DMS79 (cell line): Measurements from ENCODE around the gene BNIP3.
"Not testable (repeated sequence)": the region's sequence is repeated elsewhere in the genome, so short reads cannot be mapped to it uniquely, and the experiment has no call there.

Experiments
- DNase-seq: peaks from one replicate; lab custom pipeline; 2025; lab: John Stamatoyannopoulos, UW

Gene BNIP3

DNA sequence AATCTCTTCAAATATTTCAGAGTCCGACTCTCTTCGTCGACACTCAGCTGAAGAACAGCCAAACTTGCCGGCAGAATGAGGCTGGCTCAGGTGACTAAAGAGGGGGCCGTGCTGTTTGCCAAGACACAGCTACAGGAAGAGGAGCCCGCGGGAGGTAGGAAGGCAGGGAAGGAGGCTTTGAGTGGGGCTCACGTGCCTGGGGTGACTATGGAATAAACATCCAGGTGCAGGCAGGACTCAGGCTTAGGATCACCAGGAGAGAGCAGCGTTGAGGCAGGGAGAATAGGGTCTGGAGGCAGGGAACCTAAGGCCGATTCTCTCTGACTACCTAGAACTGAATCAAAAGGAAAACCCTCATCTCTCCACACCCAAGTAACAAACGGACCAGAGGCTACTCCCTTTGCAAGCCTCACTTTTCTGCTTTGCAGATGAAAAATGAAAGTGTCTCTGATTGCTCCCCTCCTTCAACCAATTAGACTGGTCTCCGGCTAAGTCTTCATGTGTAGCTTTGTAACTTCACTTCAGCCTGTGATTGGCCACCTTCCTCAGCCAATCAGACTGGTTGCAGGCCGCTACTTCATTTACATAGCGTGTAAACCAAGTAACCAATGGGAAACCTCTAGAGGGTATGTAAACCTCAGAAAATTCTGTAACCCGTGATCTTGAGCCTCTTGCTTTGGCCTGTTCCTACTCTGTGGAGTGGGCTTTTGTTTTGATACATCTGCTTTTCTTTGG is 19.7 kb upstream of the BNIP3 start:
- DNase-seq: peak; percentile 56

DNA sequence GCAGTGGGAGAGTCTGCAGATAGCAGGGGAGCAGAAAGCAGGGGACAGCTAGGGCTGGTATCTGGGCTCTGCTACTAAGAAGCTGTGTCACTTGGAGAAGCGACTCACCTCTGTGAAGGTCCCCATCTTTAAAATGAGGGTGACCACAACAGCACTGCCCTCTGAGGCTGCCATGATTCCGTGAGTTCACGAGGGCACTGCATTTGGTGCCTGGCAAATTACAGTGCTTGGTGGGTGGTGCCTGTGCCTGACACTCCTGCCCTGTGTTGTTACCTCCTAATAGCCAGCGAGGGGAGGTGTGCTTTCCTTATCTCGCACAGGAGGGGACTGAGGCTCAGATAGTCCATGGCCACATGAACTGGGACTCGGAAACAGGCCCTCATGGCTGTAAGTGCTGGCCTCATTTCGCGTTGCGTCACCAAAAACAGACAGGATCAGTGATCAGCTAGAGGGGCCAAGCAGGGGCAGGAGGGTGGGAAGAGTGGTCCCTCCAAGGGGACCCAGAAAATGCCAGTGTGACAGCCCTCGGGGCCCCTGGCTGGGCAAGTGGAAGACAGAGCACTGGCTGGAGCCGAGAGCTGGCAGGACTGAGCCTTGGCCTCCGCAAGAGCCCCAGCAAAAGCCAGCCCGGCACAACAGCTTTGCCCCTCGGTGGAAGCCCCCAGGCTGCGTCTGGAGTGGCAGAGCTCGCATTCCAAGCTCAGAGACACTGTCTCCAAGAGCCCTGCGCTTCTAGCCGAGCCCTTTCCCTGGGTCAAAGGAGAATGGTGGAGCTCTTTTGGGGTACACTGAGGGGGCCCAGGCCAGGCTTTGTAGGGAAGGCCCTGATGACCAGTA is 17.3 kb upstream of the BNIP3 start:
- DNase-seq: no peak

DNA sequence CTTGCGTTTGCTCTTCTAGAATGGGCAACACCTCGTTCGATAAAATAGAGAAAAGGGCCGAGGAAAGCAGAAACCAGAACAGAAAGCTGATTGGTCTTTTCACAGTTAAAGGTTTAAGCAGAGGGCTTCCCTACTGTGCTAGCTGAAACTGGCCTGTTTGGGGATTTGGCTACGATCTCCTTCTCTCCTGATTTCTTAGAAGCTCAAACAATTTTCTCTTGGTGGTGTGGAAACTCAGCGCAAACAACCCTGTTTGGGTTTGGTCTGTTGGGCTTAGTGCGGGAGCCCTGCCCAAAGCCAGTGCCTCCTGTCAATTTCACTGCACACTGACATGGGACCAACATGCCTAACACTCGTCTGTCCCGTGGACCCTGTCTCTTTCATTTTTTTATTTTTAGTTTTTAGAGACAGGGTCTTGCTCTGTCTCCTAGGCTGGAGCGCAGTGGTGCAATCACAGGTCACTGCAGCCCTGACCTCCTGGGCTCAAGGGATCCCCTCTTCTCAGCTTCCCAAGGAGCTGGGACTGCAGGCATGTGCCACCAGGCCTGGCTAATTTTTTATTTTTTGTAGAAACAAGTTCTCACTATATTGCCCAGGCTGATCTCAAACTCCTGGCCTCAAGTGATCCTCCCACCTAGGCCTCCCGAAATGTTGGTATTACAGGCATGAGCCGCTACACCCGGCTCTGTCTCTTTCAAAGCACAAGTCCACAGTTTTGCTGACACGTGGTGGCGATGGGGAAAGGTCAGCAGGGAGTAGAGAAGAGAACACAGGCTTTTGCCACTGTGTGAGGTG is 16.5 kb upstream of the BNIP3 start:
- no peak for DNase-seq

DNA sequence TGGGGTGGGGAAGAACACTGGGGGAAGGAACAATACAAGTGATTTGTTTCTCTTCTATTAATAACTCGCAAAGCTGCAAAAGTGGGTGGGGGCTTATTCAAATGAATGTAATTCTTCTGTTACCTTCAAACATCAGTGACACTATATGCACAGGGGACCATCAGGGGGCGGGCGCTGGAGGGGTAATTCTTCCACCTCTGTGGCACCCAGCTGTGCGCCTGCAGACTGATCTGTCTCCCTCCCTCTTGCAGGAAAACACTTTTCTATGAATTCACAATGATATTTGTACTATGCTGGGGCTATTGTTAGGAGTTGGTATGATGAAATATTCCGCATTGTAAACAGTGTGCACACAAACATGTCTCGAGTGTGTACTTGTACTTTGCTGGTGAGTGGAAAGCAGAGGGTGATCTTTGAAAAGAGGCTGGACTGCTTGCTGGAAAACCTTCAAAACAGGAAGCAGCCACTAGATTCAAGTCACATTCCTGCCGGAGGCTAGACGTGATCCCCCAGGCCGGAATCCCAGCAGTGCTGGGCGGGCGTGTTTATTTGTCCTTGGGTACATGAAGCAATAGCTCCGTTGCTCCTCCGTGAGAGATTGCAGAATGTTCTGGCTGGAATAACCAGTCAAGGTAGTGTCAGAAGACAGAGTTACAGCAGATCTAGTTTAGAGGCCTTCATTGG is 15.8 kb upstream of the BNIP3 start:
- peak; percentile 25 for DNase-seq

DNA sequence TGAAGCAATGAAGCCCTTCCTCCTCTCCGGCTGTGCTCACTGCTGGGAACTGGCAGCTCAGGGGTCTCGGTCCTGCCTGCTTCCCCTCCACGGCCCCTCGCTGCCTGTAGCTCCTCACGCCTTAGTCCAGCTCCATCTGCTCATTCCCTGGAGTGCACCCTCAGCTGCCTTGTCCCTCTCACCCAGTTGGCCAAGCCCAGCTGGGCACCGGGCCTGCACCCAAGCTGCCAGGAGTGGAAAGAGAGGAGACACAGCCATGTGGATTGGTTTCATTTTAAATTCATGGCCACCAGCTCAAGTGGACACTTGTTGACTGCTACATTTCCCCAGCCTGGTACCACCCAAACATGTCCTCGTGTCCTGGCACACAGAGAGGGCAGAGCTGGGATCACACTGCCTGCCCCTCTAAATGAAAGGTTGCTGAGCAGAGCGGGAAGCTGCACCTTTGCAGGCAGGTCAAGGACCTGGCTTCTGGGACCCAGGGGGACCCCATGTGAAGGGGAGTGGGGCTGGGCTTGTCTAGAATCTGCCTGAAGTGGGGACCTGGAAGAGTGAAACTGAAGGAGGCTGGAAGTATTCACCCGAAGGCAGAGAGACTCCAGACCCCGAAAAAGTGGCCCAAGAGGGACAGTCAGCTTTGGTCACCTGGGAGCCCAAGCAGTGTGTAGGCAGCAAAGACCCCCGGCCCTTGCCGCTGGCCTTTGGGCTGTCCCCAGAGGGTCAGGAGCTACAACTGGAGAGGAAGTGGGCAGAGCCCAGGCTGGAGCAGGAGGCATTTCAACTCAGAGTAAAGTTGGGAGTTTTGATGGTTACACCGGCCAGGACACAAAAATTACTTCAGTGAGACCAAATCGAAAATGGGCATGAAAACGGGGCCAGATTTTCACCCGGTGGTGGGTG is 15.0 kb upstream of the BNIP3 start:
- DNase-seq: no peak

DNA sequence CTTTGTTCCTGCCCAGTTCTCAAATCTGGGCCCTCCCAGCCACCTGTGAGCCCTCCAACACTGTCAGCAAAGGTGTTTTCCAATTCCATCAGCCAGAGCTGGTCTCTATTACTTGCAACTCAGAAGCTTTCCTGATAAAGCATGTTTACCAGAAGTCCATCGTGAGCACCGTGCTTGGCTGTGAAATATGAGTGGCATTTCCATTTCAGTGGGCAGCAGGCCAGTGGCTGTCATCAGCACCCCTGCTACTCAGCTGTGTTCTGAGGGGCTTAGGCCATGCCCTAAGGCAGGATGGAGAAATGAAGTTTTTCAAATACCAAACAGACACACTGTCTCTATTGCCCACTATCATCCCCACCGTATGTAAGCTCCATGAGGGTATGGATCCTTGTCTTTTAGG is 12.7 kb upstream of the BNIP3 start:
- DNase-seq: no peak

DNA sequence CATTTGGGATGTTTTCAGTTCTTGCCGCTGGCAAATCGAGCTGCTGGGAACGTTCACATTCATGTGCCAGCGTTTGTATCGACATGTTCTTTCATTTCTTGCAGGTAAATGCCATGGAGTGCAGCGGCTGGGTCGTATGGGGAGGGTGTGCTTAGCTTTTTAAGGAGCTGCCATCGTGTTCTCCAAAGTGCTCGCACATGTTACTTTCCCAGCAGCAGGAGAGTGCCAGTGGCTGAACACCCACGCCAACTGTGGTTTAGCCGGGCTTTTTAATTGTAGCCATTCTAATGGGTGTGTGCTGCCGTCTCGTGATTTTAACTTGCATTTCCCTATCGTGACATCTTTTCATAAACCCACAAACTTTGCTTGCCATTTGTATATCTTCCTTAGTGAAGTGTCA is 11.6 kb upstream of the BNIP3 start:
- DNase-seq: no peak

DNA sequence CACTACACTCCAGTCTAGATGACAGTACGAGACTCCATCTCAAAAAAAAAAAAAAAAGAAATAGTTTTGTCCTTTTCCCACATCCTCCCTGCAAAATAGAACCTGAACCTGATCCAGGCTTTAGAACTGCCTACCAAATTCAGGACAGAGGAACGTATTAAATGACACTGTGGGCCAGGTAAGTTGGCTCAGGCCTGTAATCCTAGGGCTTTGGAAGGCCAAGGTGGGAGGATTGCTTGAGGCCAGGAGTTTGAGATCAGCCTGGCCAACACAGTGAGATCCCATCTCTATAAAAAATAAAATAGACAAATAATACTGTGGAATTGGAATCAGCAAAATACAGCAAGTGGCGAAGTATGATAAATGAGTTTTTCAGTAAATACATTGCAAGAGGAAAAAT is 10.0 kb upstream of the BNIP3 start:
- no peak for DNase-seq

DNA sequence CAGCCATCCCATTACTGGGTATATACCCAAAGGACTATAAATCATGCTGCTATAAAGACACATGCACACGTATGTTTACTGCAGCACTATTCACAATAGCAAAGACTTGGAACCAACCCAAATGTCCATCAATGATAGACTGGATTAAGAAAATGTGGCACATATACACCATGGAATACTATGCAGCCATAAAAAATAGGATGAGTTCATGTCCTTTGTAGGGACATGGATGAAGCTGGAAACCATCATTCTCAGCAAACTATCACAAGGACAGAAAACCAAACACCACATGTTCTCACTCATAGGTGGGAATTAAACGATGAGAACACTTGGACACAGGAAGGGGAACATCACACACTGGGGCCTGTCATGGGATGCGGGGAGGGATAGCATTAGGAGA is 6.1 kb upstream of the BNIP3 start:
- not testable (repeated sequence) for DNase-seq

DNA sequence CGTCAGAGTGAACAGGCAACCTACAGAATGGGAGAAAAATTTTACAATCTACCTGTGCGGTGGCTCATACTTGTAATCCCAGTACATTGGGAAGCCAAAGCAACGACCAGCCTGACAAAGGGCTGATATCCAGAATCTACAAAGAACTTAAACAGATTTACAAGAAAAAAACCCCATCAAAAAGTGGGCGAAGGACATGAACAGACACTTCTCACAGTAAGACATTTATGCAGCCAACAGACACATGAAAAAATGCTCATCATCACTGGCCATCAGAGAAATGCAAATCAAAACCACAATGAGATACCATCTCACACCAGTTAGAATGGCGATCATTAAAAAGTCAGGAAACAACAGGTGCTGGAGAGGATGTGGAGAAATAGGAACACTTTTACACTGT is 5.6 kb upstream of the BNIP3 start:
- not testable (repeated sequence) for DNase-seq

DNA sequence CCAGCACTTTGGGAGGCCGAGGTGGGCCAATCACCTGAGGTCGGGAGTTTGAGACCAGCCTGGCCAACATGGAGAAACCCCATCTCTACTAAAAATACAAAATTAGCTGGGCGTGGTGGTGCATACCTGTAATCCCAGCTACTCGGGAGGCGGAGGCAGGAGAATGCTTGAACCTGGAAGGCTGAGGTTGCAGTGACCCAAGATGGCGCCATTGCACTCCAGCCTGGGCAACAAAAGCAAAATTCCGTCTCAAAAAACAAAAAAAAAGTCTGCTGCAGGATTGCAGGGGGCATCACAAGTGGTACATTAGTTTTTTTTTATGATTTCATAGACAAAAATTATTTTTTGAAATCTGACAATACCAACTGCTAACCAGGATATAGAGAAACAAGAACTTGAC is 5.1 kb upstream of the BNIP3 start:
- DNase-seq: not testable (repeated sequence)

DNA sequence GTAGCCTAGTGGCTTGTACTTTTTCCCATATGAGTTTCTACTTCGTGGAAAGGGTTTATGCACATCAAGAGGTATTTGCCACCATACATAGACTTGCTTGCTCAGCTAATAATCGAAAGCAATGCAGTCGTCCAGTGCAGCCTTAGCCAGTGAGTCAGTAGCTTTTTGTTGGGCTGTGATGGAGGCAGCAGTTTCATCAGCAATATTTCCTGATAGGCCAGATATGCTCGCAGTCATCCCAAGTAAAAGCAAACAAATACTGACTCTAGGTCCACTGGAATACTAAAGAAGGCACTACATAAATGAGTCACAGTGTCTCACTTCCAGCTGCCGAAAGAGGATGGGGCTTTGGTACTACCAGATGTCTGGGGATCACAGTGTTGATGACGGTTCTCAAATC is 2.1 kb upstream of the BNIP3 start:
- no peak for DNase-seq

DNA sequence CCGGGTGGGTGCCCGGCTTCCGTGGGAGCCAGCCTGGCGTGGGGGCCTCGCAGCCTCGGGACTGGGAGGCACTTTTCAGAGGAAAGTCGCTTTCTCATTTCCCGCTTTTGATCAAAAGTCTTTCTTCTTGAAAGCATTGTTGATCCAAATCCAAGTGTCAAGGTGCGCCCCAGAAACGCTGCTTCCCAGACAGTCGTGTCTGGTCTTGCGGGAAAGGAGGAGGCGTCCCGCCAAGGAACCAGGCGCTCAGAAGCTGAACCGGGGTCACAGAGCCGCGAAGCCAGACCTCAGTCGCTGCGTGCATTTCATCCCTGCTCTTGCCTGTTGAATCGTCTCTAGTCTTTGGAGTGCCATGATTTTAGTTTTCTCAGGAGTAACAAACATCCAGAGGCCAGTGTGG is 1.1 kb upstream of the BNIP3 start:
- no peak for DNase-seq

DNA sequence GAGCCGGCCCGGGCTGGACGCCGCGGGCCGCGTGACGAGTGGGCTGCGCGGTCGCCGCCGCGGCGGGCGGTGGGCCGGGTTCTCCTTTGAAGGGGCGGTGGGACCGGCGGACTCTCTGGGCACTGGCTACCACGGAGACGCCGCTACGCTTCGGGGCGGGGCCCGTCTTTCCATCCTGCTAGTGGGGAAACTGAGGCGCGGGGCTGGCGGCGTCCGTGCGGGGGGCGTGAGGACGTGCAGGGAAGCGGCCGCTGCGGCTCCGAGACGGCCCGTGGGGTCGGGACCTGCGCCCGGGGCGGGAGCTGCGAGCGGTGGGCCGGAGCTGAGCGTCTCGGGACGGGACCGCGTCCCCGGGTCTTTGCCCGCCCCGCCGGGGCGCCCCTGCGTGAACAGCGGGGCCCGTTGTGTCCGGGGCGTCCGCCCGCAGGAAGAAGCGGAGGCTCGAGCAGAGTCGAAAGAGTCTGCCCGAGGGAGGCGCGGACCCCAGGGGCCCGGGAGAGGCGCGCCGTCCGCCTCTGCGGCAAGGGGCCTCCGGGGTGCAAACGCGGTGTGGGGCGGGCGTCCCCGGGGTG is 548 bp upstream of the BNIP3 start:
- DNase-seq: no peak

DNA sequence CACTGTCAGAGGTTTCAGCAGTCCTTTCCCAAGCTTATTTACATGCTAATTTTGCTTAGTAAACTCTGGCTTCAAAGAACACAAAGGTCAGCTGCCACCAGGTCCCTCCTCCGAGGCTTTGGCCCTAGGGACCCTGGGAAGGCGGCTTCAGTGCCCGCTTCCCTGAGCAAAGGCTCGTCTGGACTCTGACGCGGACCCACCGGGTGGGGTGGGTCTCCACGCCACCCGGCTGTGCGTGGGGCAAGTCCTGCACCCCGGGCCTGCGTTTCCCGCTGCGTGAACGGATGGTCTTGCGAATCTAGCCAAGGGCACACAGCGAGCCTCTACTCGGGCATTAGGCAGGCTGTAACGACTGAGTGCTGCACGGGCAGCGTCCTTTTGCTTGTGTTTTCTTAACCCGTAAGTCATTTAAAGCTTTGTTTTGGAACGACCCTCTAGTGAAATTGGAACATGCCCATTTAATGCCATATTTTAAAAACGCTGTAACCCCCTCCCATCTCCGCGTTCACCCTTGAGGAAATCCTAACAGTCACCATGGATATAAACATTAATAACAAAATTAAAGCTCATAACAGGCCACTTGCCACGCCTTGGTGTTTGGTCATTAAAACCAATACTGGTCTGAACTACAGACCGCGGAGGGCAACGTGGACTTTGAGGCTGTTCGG is 828 bp downstream of the BNIP3 start:
- DNase-seq: no peak

DNA sequence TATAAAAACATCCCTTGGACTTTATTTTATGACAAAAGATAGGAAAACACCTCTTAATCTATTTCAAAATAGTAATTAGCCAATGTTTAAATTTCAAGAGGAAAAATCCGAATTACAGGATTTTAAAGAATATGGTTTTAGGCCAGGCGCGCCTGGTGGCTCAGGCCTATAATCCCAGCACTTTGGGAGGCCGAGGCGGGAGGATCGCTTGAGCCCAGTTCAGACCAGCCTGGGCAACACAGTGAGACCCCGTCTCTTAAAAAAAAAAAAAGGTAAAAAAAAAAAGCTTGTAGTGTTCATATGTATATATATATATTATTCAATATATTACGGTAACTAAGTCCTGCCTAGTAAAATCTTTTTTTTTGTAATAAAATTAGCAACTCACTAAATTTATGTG is 1.4 kb downstream of the BNIP3 start:
- no peak for DNase-seq

DNA sequence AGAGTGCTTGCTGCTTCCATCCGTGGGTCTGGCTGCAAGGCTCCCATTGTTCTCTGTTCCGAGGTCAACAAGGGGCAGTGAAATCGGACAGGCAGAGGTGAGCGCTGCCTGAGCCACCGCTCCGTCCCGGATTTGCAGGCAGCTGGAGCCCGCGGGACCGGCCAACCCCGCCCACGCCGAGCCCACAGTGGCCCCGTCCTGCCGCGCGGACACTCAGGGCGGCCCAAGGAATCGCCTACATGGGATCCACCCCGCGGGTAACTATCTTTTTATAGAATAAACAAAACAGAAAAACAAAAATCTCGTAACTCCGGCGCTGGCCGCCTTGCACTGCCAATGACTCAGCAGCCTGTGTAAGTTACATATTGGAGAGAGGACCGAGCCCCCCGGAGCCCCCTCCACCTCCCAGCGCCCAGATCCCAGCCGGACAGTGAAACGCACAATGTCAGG is 1.9 kb downstream of the BNIP3 start:
- DNase-seq: no peak

DNA sequence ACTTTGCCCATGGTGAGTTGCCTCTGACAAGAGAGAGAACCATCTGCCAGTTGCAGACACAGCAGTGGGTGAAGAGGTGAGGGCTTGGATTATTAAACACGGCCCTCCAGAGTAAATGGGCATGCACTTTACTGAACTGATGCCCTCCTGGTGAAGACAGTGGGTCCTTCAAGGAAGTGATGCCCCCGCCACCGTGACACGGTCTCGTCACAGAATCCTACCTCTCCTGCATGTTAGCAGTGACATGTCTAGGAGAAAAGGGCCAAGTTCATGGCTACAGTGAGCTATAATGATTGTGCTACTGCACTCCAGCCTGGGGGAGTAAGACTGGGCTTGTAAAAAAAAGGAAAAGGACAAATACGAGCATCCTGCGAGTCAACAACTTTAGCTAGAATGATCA is 2.4 kb downstream of the BNIP3 start:
- DNase-seq: no peak

DNA sequence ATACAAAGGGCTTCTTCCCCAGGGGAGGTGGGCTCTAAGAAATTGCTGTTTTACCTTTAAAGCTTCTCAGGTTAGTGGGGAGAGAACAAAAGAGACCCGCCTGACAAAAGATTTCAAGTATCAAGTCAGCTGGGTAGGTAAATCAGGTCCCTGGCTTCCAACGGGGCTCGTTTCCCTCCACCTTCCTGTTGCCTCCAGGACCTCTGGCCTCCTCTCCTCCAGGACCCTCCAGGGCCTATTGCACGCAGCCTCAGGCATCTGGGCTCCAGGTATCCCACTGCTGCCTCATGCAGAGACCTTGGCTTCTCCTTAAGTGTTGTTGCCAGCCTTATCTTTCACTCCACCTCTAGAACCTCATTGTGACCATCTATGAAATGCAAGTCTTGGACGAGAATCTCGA is 2.9 kb downstream of the BNIP3 start:
- DNase-seq: no peak

DNA sequence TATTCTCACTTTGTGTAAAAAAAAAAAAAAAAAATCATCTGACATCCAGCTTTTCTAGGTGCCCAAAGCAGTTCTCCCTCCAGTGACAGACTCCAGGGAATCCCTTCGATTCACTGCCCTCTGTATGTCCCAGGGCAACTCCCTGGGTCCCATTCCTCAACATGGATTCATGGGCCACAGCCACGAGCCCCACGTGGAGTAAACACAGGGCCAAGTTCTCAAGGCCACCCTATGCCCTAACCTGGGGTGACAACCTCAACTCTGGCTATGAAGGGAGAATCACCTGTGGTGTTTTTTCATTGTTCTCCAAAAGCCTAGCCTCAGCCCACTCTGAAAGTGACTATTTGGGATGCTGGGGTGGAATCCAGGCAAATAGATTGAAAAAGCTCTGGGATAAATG is 3.4 kb downstream of the BNIP3 start:
- no peak for DNase-seq
